ENCODE data around the gene EIF4G3. TPM values are rescaled to one million over a fixed set of nuclear protein-coding genes. Genes with fewer than 3 reads are reported as not detected.

EIF4G3 gene
- polyA plus RNA-seq, 1 donor from 2014 or later: 13.1 TPM

DNA sequence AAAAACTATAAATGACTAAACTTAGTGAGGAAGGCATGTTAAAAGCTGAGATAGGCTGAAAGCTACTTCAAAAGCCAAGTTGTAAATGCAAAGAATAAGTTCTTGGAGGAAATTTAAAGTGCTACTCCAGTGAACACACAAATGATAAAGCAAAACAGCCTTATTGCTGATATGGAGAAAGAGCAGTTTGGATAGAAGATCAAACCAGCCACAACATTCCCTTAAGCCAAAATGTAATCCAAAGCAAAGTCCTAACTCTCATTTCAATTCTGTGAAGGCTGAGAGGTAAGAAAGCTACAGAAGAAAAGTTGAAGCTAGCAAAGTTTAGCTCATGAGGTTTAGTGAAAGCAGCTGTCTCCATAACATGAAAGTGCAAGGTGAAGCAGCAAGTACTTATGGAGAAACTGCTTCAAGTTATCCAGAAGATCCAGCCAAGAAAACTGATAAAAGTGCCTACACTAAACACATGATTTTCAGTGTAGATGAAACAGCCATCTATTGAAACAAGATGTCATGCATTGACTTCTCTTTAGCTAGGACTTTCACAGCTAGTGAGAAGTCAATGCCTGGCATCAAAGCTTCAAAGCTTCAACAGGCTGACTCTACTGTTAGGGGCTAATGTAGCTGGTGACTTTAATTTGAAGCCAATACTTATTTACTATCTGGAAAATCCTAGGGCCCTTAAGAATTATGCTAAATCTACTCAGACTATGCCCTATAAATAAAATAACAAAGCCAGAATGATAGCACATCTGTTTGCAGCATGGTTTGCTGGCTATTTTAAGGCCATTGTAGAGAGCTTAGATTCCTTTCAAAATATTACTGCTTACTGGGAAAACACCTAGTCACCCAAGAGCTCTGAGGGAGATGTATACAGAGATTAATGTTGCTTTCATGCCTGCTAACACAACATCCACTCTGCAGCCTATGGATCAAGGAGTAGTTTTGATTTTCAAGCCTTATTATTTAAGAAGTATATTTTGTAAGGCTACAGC, 188.6 kb downstream of the EIF4G3 start:
- Mint-ChIP-seq H3K4me1 (peaks cover 6 to 17% (median 9%) of the 10 kb centered on the region in 3 donors), H3K27ac (peak overlapping the region in 1 of 3 donors; percentile 69), H3K36me3 (no peaks in the 10 kb centered on the region), H3K9me3 (no peaks in the 10 kb centered on the region), H3K4me3 (no peak overlapping the region), H3K27me3 (no peaks in the 10 kb centered on the region)

DNA sequence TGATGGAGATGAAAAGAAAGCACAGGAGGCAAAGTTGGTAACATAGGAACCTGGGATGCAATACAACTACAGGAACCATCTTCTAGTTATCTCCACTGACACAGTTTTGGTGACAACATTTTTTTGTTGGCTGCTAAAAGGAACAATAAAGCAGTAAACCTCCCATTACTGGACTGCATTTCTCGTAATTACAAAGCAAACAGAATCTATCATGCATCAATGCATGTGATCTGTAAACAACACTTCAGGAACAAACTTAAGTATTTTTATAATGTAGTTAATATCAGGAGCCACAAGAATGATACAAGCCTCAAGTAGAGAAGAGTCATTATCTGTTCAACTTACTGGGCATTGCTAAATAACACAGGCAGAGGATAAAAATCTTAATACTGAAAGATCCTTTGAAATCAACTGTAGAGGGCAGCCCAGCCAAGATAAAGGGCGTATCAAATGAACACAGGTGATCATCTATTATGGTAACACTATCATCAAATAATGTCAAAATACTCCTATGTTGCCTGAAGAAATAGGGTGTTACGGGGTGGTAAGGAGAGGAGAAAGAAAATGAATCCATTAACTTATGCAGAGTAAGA, 193.3 kb downstream of the EIF4G3 start:
- Mint-ChIP-seq H3K27ac (peak overlapping the region in 1 of 3 donors; percentile 65), H3K36me3 (no peaks in the 10 kb centered on the region), H3K27me3 (no peaks in the 10 kb centered on the region), H3K4me1 (peaks cover 0 to 4% (median 0%) of the 10 kb centered on the region in 3 donors), H3K9me3 (no peaks in the 10 kb centered on the region), H3K4me3 (no peak overlapping the region)

DNA sequence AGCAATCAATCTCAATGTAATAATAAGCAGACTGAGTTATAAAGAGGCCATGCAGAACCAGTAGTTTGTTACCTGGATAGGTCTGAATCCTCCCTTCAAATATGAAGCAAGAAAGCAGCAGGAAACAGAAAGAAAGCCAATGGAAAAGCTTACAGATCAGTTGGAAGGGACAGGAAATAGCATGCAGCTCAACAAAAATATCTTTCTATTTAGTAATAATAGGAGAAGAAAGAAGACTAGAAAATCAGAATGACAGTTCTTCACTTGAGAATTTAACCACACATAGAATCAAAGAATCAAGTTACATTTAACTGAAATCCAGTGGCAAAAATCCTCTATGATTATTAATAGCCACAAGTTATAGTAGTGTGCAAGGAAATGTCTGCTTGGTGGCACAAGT, 194.4 kb downstream of the EIF4G3 start:
- H3K27me3 Mint-ChIP-seq: no peaks in the 10 kb centered on the region
- no peaks in the 10 kb centered on the region for H3K9me3 Mint-ChIP-seq
- no peaks in the 10 kb centered on the region for H3K36me3 Mint-ChIP-seq
- H3K4me3 Mint-ChIP-seq: no peak overlapping the region
- no peaks in the 10 kb centered on the region for H3K4me1 Mint-ChIP-seq
- no peak overlapping the region for H3K27ac Mint-ChIP-seq

DNA sequence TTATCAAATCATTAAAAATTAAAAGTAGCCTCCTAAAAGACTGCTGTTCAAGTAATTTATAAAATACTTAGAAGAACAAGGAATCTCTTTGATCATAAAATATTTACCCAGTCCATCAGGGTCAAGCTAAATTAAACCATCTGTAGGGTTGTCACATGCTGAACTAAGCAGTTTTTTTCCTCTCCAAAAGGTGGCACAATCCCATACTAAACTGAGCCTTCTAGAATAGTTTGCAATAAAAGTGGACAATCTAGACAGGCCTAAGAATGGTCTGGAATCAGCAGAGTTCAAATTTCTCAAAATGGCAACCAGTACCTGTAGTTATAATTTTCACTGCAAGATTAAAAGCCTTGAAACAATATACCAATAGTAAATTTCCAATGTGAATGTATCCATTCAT, 194.8 kb downstream of the EIF4G3 start:
- Mint-ChIP-seq H3K4me3 (no peak overlapping the region), H3K27ac (no peak overlapping the region), H3K36me3 (no peaks in the 10 kb centered on the region), H3K4me1 (no peaks in the 10 kb centered on the region), H3K9me3 (no peaks in the 10 kb centered on the region), H3K27me3 (no peaks in the 10 kb centered on the region)

DNA sequence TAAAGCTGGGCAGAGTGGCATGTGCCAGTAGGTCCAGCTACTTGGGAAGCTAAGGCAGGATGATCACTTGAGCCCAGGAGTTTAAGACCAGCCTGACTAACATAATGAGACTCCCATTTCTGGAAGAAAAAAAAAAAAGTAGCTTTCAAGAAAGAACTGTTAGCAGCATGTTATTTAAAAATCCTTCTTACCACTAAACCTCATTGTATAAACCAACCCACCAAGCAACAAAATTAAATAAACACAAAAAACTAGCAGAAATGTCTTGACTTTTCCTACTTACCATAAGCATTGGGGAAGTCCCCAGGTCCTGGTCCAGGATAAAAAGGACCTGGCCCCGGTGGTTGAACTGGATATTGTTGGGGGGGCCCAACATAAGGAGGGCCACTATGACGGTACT, 196.6 kb downstream of the EIF4G3 start:
- Mint-ChIP-seq H3K27ac (no peak overlapping the region), H3K9me3 (no peaks in the 10 kb centered on the region), H3K4me1 (no peaks in the 10 kb centered on the region), H3K4me3 (no peak overlapping the region), H3K27me3 (no peaks in the 10 kb centered on the region), H3K36me3 (no peaks in the 10 kb centered on the region)

DNA sequence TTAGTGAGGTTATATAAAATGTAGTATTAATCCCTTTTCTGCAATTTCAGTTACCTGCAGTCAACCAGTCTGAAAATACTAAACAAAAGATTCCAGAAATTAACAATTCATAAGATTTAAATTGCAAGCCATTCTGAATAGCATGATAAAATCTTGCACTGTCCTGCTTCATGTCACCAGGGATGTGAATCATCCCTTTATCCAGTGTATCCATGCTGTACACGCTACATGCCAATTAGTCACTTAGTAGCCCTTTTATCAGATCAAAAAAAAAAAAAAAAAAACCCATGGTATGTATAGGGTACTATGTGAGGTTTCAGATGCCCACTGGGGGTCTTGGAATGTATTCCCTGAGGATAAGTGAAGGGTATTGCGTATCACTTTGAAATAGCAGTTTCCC, 198.3 kb downstream of the EIF4G3 start:
- Mint-ChIP-seq H3K36me3 (peaks cover 5% of the 10 kb centered on the region), H3K4me3 (no peak overlapping the region), H3K27me3 (no peaks in the 10 kb centered on the region)

DNA sequence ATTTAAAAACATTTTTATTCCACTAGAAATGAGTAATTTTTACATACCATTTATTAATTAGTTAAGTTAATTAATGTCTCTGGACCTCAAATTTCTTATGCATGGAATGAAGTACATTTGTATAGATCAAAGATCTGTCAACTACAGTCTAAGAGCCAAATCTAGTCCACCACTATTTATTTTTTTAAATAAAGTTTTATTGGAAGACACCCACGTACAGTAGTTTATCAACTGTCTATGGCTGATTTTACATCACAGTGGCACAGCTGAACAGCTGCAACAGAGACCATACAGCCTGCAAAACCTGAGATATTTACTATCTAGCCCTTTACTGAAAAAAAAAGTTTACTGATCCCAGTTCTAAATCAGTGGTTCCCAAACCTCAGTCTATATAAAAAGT, 201.0 kb downstream of the EIF4G3 start:
- no peaks in the 10 kb centered on the region for H3K27me3 Mint-ChIP-seq
- H3K4me3 Mint-ChIP-seq: no peak overlapping the region
- H3K27ac Mint-ChIP-seq: no peak overlapping the region
- H3K9me3 Mint-ChIP-seq: no peaks in the 10 kb centered on the region
- peaks cover 0 to 3% (median 0%) of the 10 kb centered on the region in 3 donors for H3K4me1 Mint-ChIP-seq
- H3K36me3 Mint-ChIP-seq: peaks cover 5% of the 10 kb centered on the region

More for the DNA sequence above, 198.3 kb downstream of the EIF4G3 start:
- Mint-ChIP-seq H3K4me1 (peaks cover 0 to 3% (median 0%) of the 10 kb centered on the region in 3 donors), H3K27ac (no peak overlapping the region), H3K9me3 (no peaks in the 10 kb centered on the region)

DNA sequence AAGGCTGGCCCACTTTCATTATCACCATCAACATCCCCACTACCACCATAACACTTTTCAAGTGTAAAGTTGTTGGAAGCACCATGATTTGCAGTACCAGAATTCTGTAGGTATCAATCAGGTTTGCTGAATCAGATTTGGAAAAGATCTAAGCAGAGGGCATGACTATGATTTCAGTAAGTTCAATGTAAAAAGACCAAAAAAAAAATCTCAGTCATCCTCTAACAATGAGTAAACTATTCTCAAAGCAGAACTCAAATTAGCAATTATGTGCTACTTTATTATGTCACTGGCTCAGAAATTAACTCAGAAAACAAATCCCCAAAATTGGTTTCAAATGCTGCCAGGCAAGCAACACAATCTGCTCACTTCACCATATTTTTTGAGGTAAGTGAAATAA, 201.7 kb downstream of the EIF4G3 start:
- Mint-ChIP-seq H3K27ac (no peak overlapping the region), H3K4me3 (no peak overlapping the region), H3K4me1 (peaks cover 0 to 3% (median 0%) of the 10 kb centered on the region in 3 donors), H3K9me3 (no peaks in the 10 kb centered on the region), H3K27me3 (no peaks in the 10 kb centered on the region), H3K36me3 (peaks cover 5% of the 10 kb centered on the region)

DNA sequence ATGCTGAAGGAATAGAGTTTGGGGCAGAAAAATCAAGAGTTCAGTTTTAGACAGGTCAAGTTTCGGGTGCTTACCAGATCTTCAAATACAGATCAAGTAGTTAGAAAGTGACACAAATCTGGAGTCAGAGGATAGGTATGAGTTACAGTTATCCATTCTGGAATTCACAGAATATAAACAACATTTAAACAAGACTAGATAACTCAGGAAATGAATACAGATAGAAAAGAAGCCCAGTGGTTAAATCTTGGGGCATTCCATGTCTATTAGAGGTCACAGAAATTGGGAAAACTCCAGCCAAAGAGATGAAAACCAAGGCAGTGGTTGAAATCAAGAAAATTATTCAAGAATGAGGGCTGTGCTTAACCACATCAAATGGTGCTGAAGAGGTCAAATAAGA, 202.6 kb downstream of the EIF4G3 start:
- Mint-ChIP-seq H3K4me1 (peaks cover 0 to 3% (median 0%) of the 10 kb centered on the region in 3 donors), H3K27ac (no peak overlapping the region), H3K36me3 (peaks cover 5% of the 10 kb centered on the region), H3K9me3 (no peaks in the 10 kb centered on the region), H3K27me3 (no peaks in the 10 kb centered on the region), H3K4me3 (no peak overlapping the region)

DNA sequence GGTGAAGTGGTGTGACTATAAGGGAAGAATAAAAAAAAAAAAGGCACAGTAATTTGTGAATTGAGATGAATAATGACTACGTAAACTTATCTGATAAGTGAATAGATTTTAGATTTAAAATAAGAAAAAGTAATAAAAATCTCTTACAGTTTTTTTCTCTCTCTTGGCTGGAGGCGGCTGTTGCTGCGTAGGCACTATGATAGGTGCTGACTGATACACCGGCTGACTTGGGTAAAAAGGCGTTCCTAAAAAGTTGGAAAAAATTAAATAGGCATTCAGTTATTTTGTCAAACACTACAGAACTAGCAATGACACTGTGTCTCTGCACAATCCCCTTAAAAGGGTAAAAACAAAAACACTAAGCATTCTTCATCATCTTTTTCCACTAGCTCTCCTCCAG, 203.8 kb downstream of the EIF4G3 start:
- peaks cover 5% of the 10 kb centered on the region for H3K36me3 Mint-ChIP-seq
- no peaks in the 10 kb centered on the region for H3K9me3 Mint-ChIP-seq
- no peak overlapping the region for H3K4me3 Mint-ChIP-seq
- peaks cover 0 to 3% (median 0%) of the 10 kb centered on the region in 3 donors for H3K4me1 Mint-ChIP-seq
- H3K27me3 Mint-ChIP-seq: no peaks in the 10 kb centered on the region
- no peak overlapping the region for H3K27ac Mint-ChIP-seq

DNA sequence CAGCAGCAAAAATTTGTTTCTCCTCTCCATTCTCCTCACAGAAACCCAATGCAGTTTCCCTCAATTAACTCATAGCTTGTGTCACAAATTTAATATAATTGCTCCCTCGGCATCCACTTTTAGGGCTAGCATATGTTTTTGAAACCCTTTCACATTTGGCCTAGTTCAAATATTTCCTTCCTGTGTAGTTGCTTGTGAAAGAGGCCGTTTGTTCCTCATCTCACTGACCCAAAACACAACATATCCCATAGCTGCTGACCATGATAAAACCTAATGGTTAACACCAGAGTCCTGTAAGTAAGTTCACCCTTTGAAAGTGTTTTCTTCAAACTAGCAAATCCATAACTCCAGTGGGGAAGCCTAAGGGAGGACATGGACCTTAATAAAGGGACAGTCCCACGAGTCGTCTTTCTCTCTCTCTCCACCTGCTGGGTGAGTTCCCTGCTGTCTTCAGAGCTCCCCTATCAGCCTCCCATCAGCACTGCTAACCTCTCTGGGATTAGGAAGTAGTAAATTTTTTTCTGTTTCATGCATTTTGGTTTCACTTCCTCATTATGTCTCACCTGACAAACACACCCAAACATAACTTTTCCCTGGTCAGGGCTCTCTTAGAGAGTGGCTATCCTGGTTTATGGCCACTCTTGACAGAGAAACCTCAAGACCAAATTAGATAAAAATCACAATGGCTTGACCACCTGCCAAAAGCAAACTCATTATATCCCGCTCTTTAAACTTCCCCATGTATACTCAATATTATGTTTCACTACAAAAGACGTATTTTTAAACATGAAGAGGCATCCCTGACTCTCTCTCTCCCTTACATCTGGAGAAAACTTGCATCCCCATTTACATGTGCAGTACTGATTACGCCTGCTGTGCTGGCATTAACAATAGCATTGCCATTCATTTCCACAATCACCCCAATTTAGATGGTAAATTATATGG, 211.9 kb downstream of the EIF4G3 start:
- Mint-ChIP-seq H3K27me3 (peaks cover 2% of the 10 kb centered on the region), H3K36me3 (no peaks in the 10 kb centered on the region), H3K27ac (peak overlapping the region; percentile 21 to 93 (median 93)), H3K4me3 (peak overlapping the region in 3 of 4 donors; percentile 1 to 83 (median 67)), H3K9me3 (no peaks in the 10 kb centered on the region), H3K4me1 (peaks cover 21 to 27% (median 22%) of the 10 kb centered on the region in 3 donors)

DNA sequence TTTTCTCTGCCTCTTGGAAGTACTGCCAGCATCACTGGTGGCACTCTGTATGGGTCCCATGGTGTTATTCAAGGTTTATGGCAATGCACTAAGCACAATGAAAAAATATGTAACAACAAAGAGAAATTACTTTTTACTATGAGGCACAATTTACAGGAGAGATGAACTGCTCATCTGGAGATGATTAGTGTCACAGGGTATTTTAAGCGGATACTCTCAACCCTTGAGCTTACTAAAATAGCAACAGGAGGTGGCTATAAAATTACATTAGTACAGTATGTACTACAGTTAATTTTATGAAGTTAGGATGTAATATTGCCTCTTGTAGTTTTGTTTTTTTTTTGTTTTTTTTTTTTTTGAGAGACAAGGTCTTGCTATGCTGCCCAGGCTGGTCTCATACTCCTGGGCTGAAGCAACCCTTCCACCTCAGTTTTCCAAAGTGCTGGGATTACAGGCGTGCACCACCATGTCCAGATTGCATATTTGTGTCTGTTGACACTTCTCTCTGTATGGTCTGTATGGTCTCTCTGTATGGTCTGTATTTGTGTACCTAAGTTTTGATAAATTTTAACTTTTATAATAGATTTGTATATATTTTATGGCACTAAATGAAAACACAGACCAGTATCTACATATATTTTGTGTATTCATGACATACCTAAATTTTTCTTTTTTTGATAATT, 214.0 kb downstream of the EIF4G3 start:
- H3K4me1 Mint-ChIP-seq: peaks cover 26 to 34% (median 29%) of the 10 kb centered on the region in 3 donors
- peaks cover 2% of the 10 kb centered on the region for H3K27me3 Mint-ChIP-seq
- no peaks in the 10 kb centered on the region for H3K9me3 Mint-ChIP-seq
- H3K4me3 Mint-ChIP-seq: no peak overlapping the region
- H3K36me3 Mint-ChIP-seq: peaks cover 2% of the 10 kb centered on the region
- H3K27ac Mint-ChIP-seq: no peak overlapping the region

DNA sequence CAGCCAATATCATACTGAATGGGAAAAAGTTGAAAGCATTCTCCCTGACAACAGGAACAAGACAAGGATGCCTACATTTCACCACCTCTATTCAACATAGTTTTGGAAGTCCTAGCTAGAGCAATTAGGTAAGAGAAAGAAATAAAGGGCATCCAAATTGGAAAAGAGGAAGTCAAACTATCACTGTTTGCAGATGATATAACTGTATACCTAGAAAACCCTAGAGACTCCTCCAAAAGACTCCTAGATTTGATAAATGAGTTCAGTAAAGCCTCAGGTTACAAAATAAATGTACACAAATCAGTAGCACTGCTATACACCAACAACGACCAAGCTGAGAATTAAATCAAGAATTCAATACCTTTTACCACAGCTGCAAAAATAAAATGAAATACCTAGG, 218.3 kb downstream of the EIF4G3 start:
- H3K27ac Mint-ChIP-seq: peak overlapping the region in 1 of 3 donors; percentile 53
- H3K27me3 Mint-ChIP-seq: no peaks in the 10 kb centered on the region
- H3K4me1 Mint-ChIP-seq: peaks cover 8 to 17% (median 8%) of the 10 kb centered on the region in 3 donors
- H3K4me3 Mint-ChIP-seq: no peak overlapping the region
- no peaks in the 10 kb centered on the region for H3K9me3 Mint-ChIP-seq
- peaks cover 5% of the 10 kb centered on the region for H3K36me3 Mint-ChIP-seq

DNA sequence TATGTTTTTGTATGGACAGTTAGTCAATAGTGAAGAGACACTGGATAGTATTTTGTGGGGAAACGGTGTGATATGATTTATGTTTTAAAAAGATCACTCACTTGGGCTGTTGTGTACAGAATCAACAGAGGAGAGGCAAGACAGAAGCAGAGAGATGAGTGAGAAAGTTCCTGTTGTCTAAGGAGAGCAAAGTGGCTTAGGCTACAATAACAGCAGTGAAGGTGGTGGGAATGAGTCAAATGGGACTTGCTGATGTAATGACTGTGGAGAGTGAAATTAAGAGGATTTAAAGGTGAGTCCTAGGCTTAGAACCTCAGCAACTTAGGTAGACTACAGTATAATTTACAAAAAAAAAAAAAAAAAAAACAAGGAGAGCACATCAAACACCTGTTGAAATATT, 220.4 kb downstream of the EIF4G3 start:
- Mint-ChIP-seq H3K36me3 (peaks cover 7% of the 10 kb centered on the region), H3K27me3 (no peaks in the 10 kb centered on the region), H3K27ac (no peak overlapping the region)

More for the DNA sequence above, 220.4 kb downstream of the EIF4G3 start:
- Mint-ChIP-seq H3K4me3 (no peak overlapping the region), H3K9me3 (no peaks in the 10 kb centered on the region), H3K4me1 (peaks cover 7 to 17% (median 8%) of the 10 kb centered on the region in 3 donors)
